ENCODE measurements around the gene SYNGAP1.

SYNGAP1 gene

DNA sequence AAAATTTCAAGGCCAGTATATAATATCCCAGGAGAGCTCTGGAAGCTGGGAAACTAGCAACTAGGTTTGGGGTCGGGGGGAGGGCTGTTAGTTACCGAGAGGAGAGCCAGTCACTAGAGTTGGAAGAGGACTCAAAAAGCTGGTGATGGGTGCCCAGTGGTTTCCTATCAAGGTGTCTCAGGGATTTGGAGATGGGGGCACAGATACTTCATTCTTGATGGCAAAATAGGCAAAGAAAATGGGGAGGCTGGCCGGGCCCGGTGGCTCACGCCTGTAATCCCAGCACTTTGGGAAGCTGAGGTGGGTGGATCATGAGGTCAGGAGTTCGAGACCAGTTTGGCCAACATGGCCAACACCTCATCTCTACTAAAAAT is 8.2 kb upstream of the SYNGAP1 start:
- peaks cover 59% of the 10 kb centered on the region for H3K4me1 Mint-ChIP-seq (ENCODE audit: low read depth)
- peak overlapping the region; percentile 81 for H3K4me3 Mint-ChIP-seq
- H3K27ac Mint-ChIP-seq: peak overlapping the region; percentile 89
- no peak for DNase-seq
- H3K36me3 Mint-ChIP-seq (ENCODE audit: low read depth): peaks cover 79% of the 10 kb centered on the region
- no peaks in the 10 kb centered on the region for H3K9me3 Mint-ChIP-seq
- H3K27me3 Mint-ChIP-seq: no peaks in the 10 kb centered on the region

DNA sequence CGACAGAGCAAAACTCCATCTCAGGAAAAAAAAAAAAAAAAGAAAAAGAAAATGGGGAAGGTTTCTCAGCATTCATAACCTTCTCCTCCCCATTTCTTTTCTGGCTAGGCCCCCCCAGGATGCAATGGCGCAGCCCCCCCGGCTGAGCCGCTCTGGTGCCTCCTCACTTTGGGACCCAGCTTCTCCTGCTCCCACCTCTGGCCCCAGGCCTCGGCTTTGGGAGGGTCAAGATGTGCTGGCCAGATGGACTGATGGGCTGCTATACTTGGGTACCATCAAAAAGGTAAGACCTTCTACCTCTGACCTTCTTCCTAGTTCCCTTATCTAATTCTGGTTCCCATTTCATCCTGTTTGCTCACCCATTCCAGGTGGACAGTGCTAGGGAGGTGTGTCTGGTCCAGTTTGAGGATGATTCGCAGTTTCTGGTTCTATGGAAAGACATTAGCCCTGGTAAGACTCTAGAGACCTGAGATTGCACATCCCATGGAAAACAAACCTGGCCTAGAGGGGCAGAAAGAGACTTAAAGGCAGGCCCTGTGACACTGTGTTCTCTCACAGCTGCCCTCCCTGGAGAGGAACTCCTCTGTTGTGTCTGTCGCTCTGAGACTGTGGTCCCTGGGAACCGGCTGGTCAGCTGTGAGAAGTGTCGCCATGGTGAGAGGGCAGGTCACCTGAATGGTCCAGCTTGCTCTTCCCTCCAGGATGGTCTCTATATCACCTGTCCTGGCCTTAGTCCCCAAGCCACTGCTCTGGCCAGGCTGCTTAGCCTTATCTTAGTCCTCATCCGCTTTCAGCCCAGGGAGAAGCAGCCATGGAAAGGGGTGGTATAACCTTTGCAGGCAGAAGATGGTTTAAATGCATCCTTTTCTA is 7.5 kb upstream of the SYNGAP1 start:
- H3K4me3 Mint-ChIP-seq: peak overlapping the region; percentile 81
- no peaks in the 10 kb centered on the region for H3K27me3 Mint-ChIP-seq
- peak overlapping the region; percentile 99 for H3K27ac Mint-ChIP-seq
- H3K36me3 Mint-ChIP-seq (ENCODE audit: low read depth): peaks cover 79% of the 10 kb centered on the region
- no peak for DNase-seq
- H3K4me1 Mint-ChIP-seq (ENCODE audit: low read depth): peaks cover 66% of the 10 kb centered on the region
- no peaks in the 10 kb centered on the region for H3K9me3 Mint-ChIP-seq

DNA sequence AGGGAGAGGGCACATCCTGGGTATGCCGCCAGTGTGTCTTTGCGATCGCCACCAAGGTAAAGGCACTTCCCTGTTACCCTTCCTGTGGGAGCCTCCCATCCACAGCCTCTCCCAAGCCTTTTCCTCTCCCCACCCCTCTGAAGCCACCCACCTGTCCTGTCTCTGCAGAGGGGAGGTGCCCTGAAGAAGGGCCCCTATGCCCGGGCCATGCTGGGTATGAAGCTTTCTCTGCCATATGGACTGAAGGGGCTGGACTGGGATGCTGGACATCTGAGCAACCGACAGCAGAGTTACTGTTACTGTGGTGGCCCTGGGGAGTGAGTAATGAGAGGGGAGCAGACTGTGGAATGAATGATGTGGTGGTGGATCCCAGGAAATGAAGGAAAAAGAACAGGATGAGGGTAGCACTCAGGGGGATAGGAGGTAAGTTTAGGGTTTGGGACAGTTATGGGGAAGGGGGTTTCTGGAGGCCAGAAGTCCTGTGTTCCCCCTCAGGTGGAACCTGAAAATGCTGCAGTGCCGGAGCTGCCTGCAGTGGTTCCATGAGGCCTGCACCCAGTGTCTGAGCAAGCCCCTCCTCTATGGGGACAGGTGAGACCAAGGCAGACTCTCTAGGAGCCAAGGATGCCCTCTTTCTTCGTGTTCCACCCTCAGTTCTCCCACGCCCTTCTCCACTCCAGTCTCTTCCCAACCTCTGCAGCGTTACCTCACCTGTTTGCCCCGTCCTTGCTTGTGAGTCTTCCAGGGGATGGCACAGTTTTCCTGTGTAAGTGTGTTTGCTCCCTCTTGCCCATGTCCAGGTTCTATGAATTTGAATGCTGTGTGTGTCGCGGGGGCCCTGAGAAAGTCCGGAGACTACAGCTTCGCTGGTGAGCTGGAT is 6.4 kb upstream of the SYNGAP1 start:
- Mint-ChIP-seq H3K9me3 (no peaks in the 10 kb centered on the region), H3K4me3 (no peak overlapping the region), H3K36me3 (ENCODE audit: low read depth) (peaks cover 74% of the 10 kb centered on the region)

DNA sequence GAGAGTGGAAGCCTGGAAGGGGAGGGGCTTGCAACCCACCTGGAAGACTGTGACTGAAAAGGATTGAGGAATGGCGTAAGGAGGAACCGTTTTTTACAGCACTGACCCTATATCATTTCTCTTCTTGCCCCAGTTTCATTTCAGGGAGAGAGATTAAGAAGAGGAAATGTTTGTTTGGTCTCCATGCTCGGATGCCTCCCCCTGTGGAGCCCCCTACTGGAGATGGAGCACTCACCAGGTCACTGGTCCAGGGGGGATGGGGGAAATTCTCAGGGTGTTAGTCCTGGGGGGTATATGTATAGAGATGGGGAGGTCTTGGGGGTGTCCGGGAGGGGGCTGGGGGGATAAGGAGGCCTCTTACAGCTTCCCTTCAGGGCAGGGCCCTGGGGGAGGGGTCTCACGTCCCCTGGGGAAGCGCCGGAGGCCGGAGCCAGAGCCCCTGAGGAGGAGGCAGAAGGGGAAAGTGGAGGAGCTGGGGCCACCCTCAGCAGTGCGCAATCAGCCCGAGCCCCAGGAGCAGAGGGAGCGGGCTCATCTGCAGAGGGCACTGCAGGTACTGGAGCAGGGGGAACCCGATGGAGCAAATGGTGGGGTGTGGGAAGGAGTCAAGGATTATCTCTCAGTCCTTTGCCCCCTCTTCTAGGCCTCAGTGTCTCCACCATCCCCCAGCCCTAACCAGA is 5.1 kb upstream of the SYNGAP1 start:
- Mint-ChIP-seq H3K4me1 (ENCODE audit: low read depth) (peaks cover 77% of the 10 kb centered on the region), H3K4me3 (no peak overlapping the region), H3K36me3 (ENCODE audit: low read depth) (peaks cover 63% of the 10 kb centered on the region), H3K27ac (peak overlapping the region; percentile 99), H3K9me3 (no peaks in the 10 kb centered on the region), H3K27me3 (no peaks in the 10 kb centered on the region)
- no peak for DNase-seq

More for the DNA sequence above, 6.4 kb upstream of the SYNGAP1 start:
- no peaks in the 10 kb centered on the region for H3K27me3 Mint-ChIP-seq
- no peak for DNase-seq
- peak overlapping the region; percentile 99 for H3K27ac Mint-ChIP-seq
- H3K4me1 Mint-ChIP-seq (ENCODE audit: low read depth): peaks cover 71% of the 10 kb centered on the region

DNA sequence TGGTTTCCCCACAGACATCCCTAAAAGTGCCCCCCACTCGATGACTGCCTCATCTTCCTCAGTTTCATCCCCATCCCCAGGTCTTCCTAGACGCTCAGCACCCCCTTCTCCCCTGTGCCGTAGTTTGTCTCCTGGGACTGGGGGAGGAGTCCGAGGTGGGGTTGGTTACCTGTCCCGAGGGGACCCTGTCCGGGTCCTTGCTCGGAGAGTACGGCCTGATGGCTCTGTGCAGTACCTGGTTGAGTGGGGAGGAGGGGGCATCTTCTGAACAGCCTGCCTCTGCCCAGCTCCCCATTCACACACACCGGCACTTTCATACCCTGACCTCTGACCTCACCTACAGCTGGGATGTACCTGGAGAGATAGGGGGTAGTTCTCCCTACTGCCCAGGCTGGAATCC is 4.0 kb upstream of the SYNGAP1 start:
- H3K36me3 Mint-ChIP-seq (ENCODE audit: low read depth): peaks cover 61% of the 10 kb centered on the region
- no peaks in the 10 kb centered on the region for H3K9me3 Mint-ChIP-seq
- H3K27me3 Mint-ChIP-seq: no peaks in the 10 kb centered on the region
- H3K27ac Mint-ChIP-seq: peak overlapping the region; percentile 99
- peaks cover 76% of the 10 kb centered on the region for H3K4me1 Mint-ChIP-seq (ENCODE audit: low read depth)
- H3K4me3 Mint-ChIP-seq: peak overlapping the region; percentile 96
- DNase-seq: no peak

DNA sequence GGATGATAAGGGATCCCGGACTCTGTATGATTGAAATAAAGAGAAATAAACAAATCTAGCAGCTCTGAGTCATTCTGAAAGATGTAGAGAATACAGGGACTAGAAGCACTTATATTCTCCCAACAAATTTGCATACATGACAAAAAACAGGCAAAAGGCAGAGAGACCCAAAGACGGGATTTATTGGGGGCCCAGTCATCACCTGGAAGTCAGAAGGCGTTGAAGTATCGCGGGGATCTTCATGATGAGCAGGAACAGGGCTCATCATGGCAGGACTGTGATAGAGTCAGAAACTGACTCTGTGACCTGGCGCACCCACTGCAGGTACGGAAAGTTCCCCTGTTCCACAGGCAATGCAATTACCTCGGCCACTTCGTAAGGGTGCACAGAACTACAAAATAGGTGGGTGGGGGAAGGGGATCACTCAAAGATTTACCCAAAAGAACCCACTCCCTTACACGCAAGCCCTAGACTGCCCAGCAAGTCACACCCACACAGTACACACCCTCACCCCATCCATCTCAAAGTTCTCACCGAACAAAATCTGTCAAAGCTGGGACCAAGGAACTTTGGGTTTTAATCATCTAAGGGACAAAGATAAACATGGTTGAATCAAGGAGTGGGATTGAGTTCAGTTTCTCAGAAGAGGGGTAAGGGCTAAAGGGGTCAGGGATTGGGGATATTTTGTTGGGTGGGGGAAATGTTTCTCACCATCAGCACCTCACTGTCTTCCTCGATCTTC is 3.3 kb upstream of the SYNGAP1 start:
- no peaks in the 10 kb centered on the region for H3K27me3 Mint-ChIP-seq
- peak overlapping the region; percentile 96 for H3K4me3 Mint-ChIP-seq
- peaks cover 57% of the 10 kb centered on the region for H3K36me3 Mint-ChIP-seq (ENCODE audit: low read depth)
- H3K9me3 Mint-ChIP-seq: no peaks in the 10 kb centered on the region
- DNase-seq: no peak
- peak overlapping the region; percentile 99 for H3K27ac Mint-ChIP-seq
- H3K4me1 Mint-ChIP-seq (ENCODE audit: low read depth): peaks cover 78% of the 10 kb centered on the region

DNA sequence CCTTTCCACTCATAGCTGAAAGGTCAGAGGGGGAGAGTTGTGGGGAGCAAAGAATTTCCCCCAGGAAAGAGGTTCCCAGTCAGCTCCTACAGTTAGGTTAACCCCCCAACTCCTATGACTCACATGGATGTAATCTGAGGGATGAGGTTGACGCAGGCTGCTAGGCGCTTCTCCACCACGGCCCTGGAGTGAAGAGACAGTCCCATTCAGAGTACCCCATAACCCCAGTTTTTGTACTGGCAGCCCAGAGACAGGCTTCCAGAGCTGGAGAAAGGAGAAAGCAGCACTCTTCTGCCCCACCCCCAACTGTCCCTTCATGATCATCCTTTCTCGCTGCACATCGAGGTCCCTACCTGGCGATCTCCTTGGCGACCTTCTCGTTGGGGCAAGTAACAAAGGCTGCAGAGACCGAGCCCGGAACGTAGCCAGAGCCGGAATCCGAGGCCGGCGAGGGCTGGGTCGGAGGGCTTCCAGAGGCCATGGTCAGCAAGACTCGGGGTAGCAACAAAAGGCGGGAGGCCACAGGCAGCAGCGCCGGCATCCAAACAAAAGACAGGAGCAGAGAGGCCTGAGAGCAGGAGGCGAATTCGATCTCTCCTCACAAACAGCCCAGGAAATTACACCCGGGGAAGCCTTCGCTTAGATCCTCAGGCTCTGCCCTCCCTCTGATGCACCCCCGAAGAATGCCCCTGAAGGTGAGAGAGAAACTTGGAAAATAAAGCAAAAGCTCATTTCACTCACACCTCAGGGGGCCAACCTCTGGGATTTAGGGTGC is 2.5 kb upstream of the SYNGAP1 start:
- Mint-ChIP-seq H3K27me3 (no peaks in the 10 kb centered on the region), H3K4me3 (peak overlapping the region; percentile 96), H3K27ac (peak overlapping the region; percentile 99), H3K9me3 (no peaks in the 10 kb centered on the region), H3K4me1 (ENCODE audit: low read depth) (peaks cover 75% of the 10 kb centered on the region), H3K36me3 (ENCODE audit: low read depth) (peaks cover 54% of the 10 kb centered on the region)
- DNase-seq: no peak

DNA sequence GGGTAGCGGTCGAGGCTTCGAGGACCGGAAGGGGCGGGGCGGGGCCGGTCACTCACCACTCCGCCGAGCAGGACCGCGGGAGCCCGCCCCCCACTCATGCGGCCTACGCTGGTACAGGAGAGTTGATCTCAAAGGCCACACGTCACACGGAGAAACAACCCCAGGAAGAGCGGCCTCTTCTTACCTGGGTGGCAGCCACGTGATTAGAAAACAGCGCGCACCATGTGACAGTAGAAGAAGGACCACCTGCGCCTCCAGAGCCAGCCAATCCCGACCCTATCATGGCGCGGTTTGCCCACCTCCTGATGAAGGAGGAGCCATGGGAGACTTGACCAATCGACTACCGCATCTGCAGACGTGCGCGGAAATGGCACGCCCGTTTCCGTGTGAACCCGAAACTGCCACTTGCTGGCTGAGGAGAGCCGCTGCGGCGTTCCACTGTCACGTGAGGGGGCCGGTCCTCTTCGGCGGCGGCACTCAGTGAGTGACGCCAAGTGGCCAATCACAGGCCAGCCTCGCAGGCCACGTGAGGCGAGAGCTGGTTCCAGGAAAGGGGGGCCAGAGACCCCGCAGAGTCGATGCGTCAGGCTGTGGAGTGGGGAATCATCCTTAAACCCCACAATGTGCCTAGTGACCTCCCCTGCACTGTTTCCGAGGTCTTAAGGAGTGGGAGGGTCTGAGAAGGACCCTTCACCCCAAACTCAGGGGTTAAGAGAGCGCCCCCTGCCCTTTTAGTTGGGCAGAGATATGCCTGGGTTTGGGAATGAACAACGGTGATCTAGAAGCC is 1.8 kb upstream of the SYNGAP1 start, which contains the start of gene CUTA:
Gene CUTA, minus strand, starts transcription at position 205 of the 787 bp plus-strand sequence. Its CDS starts 107 bp downstream, at position 98.
- peak; percentile 97 for DNase-seq
- H3K27ac Mint-ChIP-seq: peak within 1 kb of the TSS; percentile 99
- peak within 1 kb of the TSS; percentile 96 for H3K4me3 Mint-ChIP-seq
- H3K9me3 Mint-ChIP-seq: no peaks in the 10 kb centered on the region
- peaks cover 46% of the 10 kb centered on the region for H3K36me3 Mint-ChIP-seq (ENCODE audit: low read depth)
- no peaks in the 10 kb centered on the region for H3K27me3 Mint-ChIP-seq
- peaks cover 68% of the 10 kb centered on the region for H3K4me1 Mint-ChIP-seq (ENCODE audit: low read depth)

DNA sequence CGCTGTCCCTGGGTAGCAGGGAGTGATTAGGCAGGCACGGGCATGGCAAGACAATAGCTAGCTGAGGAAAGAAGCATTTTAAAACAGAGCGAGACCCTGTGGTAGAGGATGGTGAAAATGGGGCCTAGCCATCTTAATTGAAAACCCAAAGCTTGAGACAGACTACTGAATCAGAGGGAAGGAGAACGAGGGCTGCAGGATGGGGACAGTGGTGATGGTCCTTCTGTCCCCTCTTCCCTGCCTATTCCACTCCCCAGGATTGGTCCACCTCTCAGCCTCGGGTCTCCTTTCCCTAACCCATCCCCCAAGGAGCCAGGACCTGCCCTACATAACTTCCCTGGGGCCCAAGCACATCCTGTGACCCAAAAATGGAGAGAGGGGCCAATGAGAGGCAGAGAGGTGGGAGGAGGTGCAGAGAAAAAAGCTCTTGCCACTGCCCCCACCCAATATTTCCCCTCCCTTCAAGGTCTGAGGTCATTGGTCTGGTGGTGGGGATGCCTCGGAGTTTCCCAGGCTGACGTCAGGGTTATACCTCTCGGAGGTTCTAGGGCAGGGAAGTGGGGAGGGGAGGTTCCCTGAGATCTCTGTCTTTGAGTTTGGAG is 1.1 kb upstream of the SYNGAP1 start:
- peaks cover 39% of the 10 kb centered on the region for H3K36me3 Mint-ChIP-seq (ENCODE audit: low read depth)
- H3K4me1 Mint-ChIP-seq (ENCODE audit: low read depth): peaks cover 65% of the 10 kb centered on the region
- H3K27me3 Mint-ChIP-seq: no peaks in the 10 kb centered on the region
- H3K27ac Mint-ChIP-seq: peak overlapping the region; percentile 99
- H3K9me3 Mint-ChIP-seq: no peaks in the 10 kb centered on the region
- peak; percentile 60 for DNase-seq
- H3K4me3 Mint-ChIP-seq: peak overlapping the region; percentile 96

DNA sequence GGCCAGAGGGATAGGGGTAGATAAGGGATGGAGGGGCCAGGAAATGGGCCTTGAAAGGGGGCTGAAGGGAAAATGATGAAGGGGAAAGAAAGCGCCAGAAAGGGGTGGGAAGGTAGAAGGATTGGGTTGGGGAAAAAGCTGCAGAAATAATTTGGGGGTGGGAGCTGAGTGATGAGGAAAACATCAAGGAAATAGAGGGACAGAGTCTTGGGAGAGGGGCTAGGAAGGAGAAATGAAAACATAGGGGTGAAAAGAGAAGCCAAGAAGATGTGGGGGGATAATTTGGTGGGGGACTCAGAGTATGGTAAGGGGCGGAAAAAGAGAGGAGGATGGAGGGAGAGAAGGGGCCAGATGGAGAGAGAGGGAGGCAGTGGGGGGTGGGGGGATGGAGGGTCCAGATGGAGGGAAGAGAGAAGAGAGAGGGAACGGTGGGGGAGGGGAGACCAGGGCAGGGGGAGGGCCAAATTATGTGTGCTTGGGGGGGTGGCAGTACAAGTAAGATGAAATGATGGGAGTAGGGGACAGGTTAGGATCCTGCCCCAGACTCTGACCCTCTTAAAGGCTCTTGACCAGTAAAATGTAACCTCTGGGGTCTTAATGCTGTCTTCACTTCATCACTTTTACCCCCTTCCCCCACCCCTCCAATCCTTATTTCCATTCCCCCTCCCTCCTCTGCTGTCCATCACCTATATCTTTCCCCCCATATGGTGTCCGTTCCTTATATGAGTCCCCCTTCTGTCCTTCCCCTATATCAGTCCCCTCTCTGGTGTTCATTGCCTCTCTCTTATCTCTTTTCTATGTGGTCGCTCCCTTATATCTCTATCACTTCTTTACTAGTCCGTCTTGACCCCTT is 852 bp downstream of the SYNGAP1 start:
- H3K36me3 Mint-ChIP-seq (ENCODE audit: low read depth): peaks cover 25% of the 10 kb centered on the region
- H3K27ac Mint-ChIP-seq: no peak overlapping the region
- H3K4me3 Mint-ChIP-seq: peak overlapping the region; percentile 42
- no peaks in the 10 kb centered on the region for H3K9me3 Mint-ChIP-seq
- DNase-seq: no peak
- peaks cover 66% of the 10 kb centered on the region for H3K4me1 Mint-ChIP-seq (ENCODE audit: low read depth)
- no peaks in the 10 kb centered on the region for H3K27me3 Mint-ChIP-seq

DNA sequence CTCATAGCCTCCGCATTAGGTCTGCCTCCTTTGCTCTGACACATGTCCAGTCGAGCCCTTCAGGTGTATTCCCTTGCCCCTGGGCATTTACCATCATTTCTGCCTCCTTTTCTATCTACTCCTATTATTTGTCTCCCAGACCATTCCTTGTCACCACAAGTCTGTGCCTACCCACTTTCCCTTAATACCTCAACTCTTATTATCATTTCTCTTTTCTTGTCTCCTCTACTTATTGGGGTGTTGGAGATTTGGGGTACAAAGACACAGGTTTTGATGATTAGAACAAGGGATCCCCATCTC is 1.4 kb downstream of the SYNGAP1 start:
- Mint-ChIP-seq H3K4me3 (no peak overlapping the region), H3K36me3 (ENCODE audit: low read depth) (peaks cover 19% of the 10 kb centered on the region), H3K27ac (no peak overlapping the region), H3K27me3 (no peaks in the 10 kb centered on the region), H3K4me1 (ENCODE audit: low read depth) (peaks cover 63% of the 10 kb centered on the region), H3K9me3 (no peaks in the 10 kb centered on the region)
- DNase-seq: no peak

DNA sequence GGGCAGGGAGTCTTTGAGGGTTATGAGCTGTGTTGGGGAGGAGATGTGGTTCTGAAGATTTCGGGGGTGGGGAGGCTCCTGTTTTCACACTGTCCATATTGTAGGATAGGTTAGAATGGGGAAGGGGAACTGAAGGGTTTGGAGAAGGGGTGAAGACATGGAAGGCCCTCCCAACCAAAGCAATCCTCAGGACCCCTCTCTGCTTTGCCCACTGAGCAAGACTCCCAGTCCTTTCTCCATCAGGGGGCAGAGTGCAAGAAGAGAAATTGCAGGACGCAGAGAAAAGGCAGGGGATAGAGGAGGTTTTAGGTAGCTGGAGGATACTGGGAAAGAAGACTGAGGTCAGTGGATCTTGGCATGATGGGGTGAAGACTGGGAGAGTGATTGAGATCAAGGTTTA is 3.9 kb downstream of the SYNGAP1 start:
- H3K4me3 Mint-ChIP-seq: peak overlapping the region; percentile 86
- H3K4me1 Mint-ChIP-seq (ENCODE audit: low read depth): peaks cover 63% of the 10 kb centered on the region
- no peak for DNase-seq
- H3K27ac Mint-ChIP-seq: peak overlapping the region; percentile 96
- H3K9me3 Mint-ChIP-seq: no peaks in the 10 kb centered on the region
- H3K36me3 Mint-ChIP-seq (ENCODE audit: low read depth): peaks cover 7% of the 10 kb centered on the region
- no peaks in the 10 kb centered on the region for H3K27me3 Mint-ChIP-seq

Data from activated T-cell treated with anti-CD3 and anti-CD28 coated beads, Interleukin-2, amount 50 U/mL, for 24 hours (primary cell).